ENCODE results near the gene HIPK1. TPM values are rescaled to one million over a fixed set of nuclear protein-coding genes. Genes with fewer than 3 reads are reported as not detected.

HIPK1 gene
- total RNA-seq, 1 experiment from 2014 or later = 48.2 TPM

GRCh38 chr1:113981962-113982931, 53.1 kb downstream of the HIPK1 start:
- ChIA-PET CTCF (no interaction called here), POLR2A (no interaction called here)
- Histone ChIP-seq H3K36me3 (ENCODE audit: control insufficient read depth, insufficient read depth, low read length) (no peaks in the 10 kb centered on the region), H3K4me3 (ENCODE audit: low read depth, low read length) (no peak overlapping the region), H3K9me3 (no peaks in the 10 kb centered on the region), H3K27me3 (replicated peaks; ENCODE audit: control insufficient read depth, insufficient read depth, low read length) (no peaks in the 10 kb centered on the region), H3K4me1 (peaks cover 15% of the 10 kb centered on the region)
- BruUV-seq (replicated peaks) = no TSS peak
- no peak for TF ChIP-seq CTCF (IDR thresholded peaks at IDR 0.05; ENCODE audit: insufficient read depth in 1 of 2, low read depth in 1 of 2, low read length in 1 of 2, severe bottlenecking in 1 of 2, unreplicated experiment in 1 of 2)
- Mint-ChIP-seq H3K27me3 (ENCODE audit: insufficient read depth, unreplicated experiment) (no peaks in the 10 kb centered on the region), H3K36me3 (ENCODE audit: insufficient read depth, unreplicated experiment) (no peaks in the 10 kb centered on the region), H3K9me3 (ENCODE audit: unreplicated experiment) (peaks cover 17% of the 10 kb centered on the region), H3K27ac (ENCODE audit: unreplicated experiment) (no peak overlapping the region), H3K4me1 (ENCODE audit: low read depth, unreplicated experiment) (no peaks in the 10 kb centered on the region), H3K4me3 (ENCODE audit: unreplicated experiment) (no peak overlapping the region)
- no peak for DNase-seq
- intact Hi-C loops (cut with micrococcal nuclease; ENCODE audit: unreplicated experiment) = no loop called here

- Mint-ChIP-seq H3K36me3 (ENCODE audit: insufficient read depth, unreplicated experiment) (no peaks in the 10 kb centered on the region), H3K9me3 (ENCODE audit: unreplicated experiment) (peaks cover 21% of the 10 kb centered on the region), H3K4me3 (ENCODE audit: unreplicated experiment) (no peak overlapping the region), H3K27me3 (ENCODE audit: insufficient read depth, unreplicated experiment) (no peaks in the 10 kb centered on the region), H3K27ac (ENCODE audit: unreplicated experiment) (no peak overlapping the region), H3K4me1 (ENCODE audit: low read depth, unreplicated experiment) (no peaks in the 10 kb centered on the region)
- Histone ChIP-seq H3K4me1 (peaks cover 15% of the 10 kb centered on the region), H3K4me3 (ENCODE audit: low read depth, low read length) (no peak overlapping the region), H3K9me3 (no peaks in the 10 kb centered on the region), H3K36me3 (ENCODE audit: control insufficient read depth, insufficient read depth, low read length) (no peaks in the 10 kb centered on the region), H3K27me3 (replicated peaks; ENCODE audit: control insufficient read depth, insufficient read depth, low read length) (no peaks in the 10 kb centered on the region)
- POLR2A ChIA-PET = no interaction called here
- no peak for DNase-seq
- CTCF ChIA-PET = no interaction called here
- intact Hi-C loops (cut with micrococcal nuclease; ENCODE audit: unreplicated experiment) = no loop called here
- no TSS peak for BruUV-seq (replicated peaks)
- TF ChIP-seq CTCF (IDR thresholded peaks at IDR 0.05; ENCODE audit: insufficient read depth in 1 of 2, low read depth in 1 of 2, low read length in 1 of 2, severe bottlenecking in 1 of 2, unreplicated experiment in 1 of 2) = no peak
Observed at GRCh38 chr1:113982949-113983348, 53.8 kb downstream of the HIPK1 start.

GRCh38 chr1:113983391-113983790, 54.3 kb downstream of the HIPK1 start:
- Histone ChIP-seq H3K9me3 (no peaks in the 10 kb centered on the region), H3K36me3 (ENCODE audit: control insufficient read depth, insufficient read depth, low read length) (no peaks in the 10 kb centered on the region), H3K4me1 (peaks cover 15% of the 10 kb centered on the region), H3K27me3 (replicated peaks; ENCODE audit: control insufficient read depth, insufficient read depth, low read length) (no peaks in the 10 kb centered on the region), H3K4me3 (ENCODE audit: low read depth, low read length) (no peak overlapping the region)
- ChIA-PET CTCF (no interaction called here), POLR2A (no interaction called here)
- intact Hi-C loops (cut with micrococcal nuclease; ENCODE audit: unreplicated experiment) = no loop called here
- H3K4me3 Mint-ChIP-seq (ENCODE audit: unreplicated experiment) = no peak overlapping the region
- no peak overlapping the region for H3K27ac Mint-ChIP-seq (ENCODE audit: unreplicated experiment)
- peaks cover 21% of the 10 kb centered on the region for H3K9me3 Mint-ChIP-seq (ENCODE audit: unreplicated experiment)
- no peaks in the 10 kb centered on the region for H3K36me3 Mint-ChIP-seq (ENCODE audit: insufficient read depth, unreplicated experiment)
- H3K4me1 Mint-ChIP-seq (ENCODE audit: low read depth, unreplicated experiment) = no peaks in the 10 kb centered on the region
- DNase-seq = no peak
- BruUV-seq (replicated peaks) = no TSS peak
- no peak for TF ChIP-seq CTCF (IDR thresholded peaks at IDR 0.05; ENCODE audit: insufficient read depth in 1 of 2, low read depth in 1 of 2, low read length in 1 of 2, severe bottlenecking in 1 of 2, unreplicated experiment in 1 of 2)
- no peaks in the 10 kb centered on the region for H3K27me3 Mint-ChIP-seq (ENCODE audit: insufficient read depth, unreplicated experiment)

All from Caco-2 (cell line).